Activated CD8-positive, alpha-beta memory T cell treated with anti-CD3 and anti-CD28 coated beads for 24 hours (primary cell): ENCODE results near the gene EMD.

ENCODE experiments used
- DNase-seq: peaks from one replicate; pipeline ENCODE4 v3.0.0-alpha.2; 2020

Gene EMD

GRCh38 chrX:154355776-154356140 is 23.3 kb upstream of the EMD start:
- DNase-seq, result no peak

- DNase-seq, result no peak
These were observed 22.5 kb upstream of the EMD start for GRCh38 chrX:154356596-154356995.

- no peak for DNase-seq
These were observed 21.9 kb upstream of the EMD start for GRCh38 chrX:154357205-154357604.

GRCh38 chrX:154358011-154358410 is 21.1 kb upstream of the EMD start:
- no peak for DNase-seq

GRCh38 chrX:154358829-154359228 is 20.3 kb upstream of the EMD start:
- DNase-seq, result no peak

GRCh38 chrX:154359362-154360154 is 19.5 kb upstream of the EMD start:
- no peak for DNase-seq

- no peak for DNase-seq
These were observed 18.9 kb upstream of the EMD start for GRCh38 chrX:154360155-154360713.

- no peak for DNase-seq
These were observed 16.9 kb upstream of the EMD start for GRCh38 chrX:154362085-154362742.

- no peak for DNase-seq
These were observed 15.2 kb upstream of the EMD start for GRCh38 chrX:154363706-154364439.

- DNase-seq, result no peak
These were observed 14.0 kb upstream of the EMD start for GRCh38 chrX:154365052-154365600.

GRCh38 chrX:154365997-154366665 is 13.0 kb upstream of the EMD start:
- no peak for DNase-seq

GRCh38 chrX:154366666-154367055 is 12.4 kb upstream of the EMD start:
- no peak for DNase-seq

- DNase-seq, result no peak
These were observed 11.4 kb upstream of the EMD start for GRCh38 chrX:154367474-154368308.

- peak; percentile 93 for DNase-seq
These were observed 10.3 kb upstream of the EMD start for GRCh38 chrX:154368630-154369448.

GRCh38 chrX:154369449-154370299 is 9.4 kb upstream of the EMD start:
- peak; percentile 86 for DNase-seq

GRCh38 chrX:154370300-154371016 is 8.6 kb upstream of the EMD start:
- peak; percentile 71 for DNase-seq

GRCh38 chrX:154371017-154371788 is 7.9 kb upstream of the EMD start:
- peak; percentile 93 for DNase-seq

- DNase-seq, result no peak
These were observed 7.2 kb upstream of the EMD start for GRCh38 chrX:154371789-154372300.
